Measurements from ENCODE around the gene CDC42EP4. TPM values are rescaled to one million over a fixed set of nuclear protein-coding genes. Genes with fewer than 3 reads are reported as not detected.
A peak's percentile ranks its signal among the peaks of the same experiment; 100 is the strongest.

The CDC42EP4 gene
- total and polyA plus RNA-seq, 2 experiments from 2014 or later: 62.4 to 82.7 TPM

GRCh38 chr17:73284354-73284753 is 27.4 kb downstream of the CDC42EP4 start:
- Histone ChIP-seq H2AFZ (no peak overlapping the region), H3K36me3 (replicated peaks; ENCODE audit: insufficient read depth, low read depth) (no peaks in the 10 kb centered on the region), H3K27ac (peak overlapping the region; percentile 9), H3K4me2 (no peak overlapping the region), H3K79me2 (peaks cover 63% of the 10 kb centered on the region), H3K4me1 (ENCODE audit: insufficient read depth) (peaks cover 26% of the 10 kb centered on the region), H3K9me3 (ENCODE audit: low read depth) (no peaks in the 10 kb centered on the region), H3K4me3 (no peak overlapping the region), H4K20me1 (ENCODE audit: insufficient read depth, poor library complexity, severe bottlenecking) (peaks cover 80% of the 10 kb centered on the region), H3K9me2 (replicated peaks; ENCODE audit: insufficient read depth) (no peaks in the 10 kb centered on the region), H3K27me3 (no peaks in the 10 kb centered on the region)
- 76% methylated on average over 8 of the region's 8 CpGs for WGBS (ENCODE audit: low lambda C conversion rate, missing lambda C conversion rate)
- TF ChIP-seq CTCF (IDR thresholded peaks at IDR 0.05; ENCODE audit: poor library complexity) (no peak), EZH2phosphoT487 (IDR thresholded peaks at IDR 0.05; ENCODE audit: low read depth, severe bottlenecking, unreplicated experiment) (no peak), EZH2 (IDR thresholded peaks at IDR 0.05; ENCODE audit: borderline replicate concordance) (no peak)
- DNase-seq (ENCODE audit: low spot score): no peak

GRCh38 chr17:73283841-73284282 is 27.9 kb downstream of the CDC42EP4 start:
- Histone ChIP-seq H3K9me2 (replicated peaks; ENCODE audit: insufficient read depth) (no peaks in the 10 kb centered on the region), H3K4me3 (no peak overlapping the region), H3K27ac (peak overlapping the region; percentile 9), H3K9me3 (ENCODE audit: low read depth) (no peaks in the 10 kb centered on the region), H3K36me3 (replicated peaks; ENCODE audit: insufficient read depth, low read depth) (no peaks in the 10 kb centered on the region), H3K27me3 (no peaks in the 10 kb centered on the region), H3K4me1 (ENCODE audit: insufficient read depth) (peaks cover 26% of the 10 kb centered on the region), H3K4me2 (no peak overlapping the region), H2AFZ (no peak overlapping the region), H3K79me2 (peaks cover 58% of the 10 kb centered on the region), H4K20me1 (ENCODE audit: insufficient read depth, poor library complexity, severe bottlenecking) (peaks cover 79% of the 10 kb centered on the region)
- WGBS (ENCODE audit: low lambda C conversion rate, missing lambda C conversion rate): 55% methylated on average over 10 of the region's 10 CpGs
- no peak for DNase-seq (ENCODE audit: low spot score)
- TF ChIP-seq CTCF (IDR thresholded peaks at IDR 0.05; ENCODE audit: poor library complexity): no peak
- TF ChIP-seq EZH2 (IDR thresholded peaks at IDR 0.05; ENCODE audit: borderline replicate concordance): no peak
- no peak for TF ChIP-seq EZH2phosphoT487 (IDR thresholded peaks at IDR 0.05; ENCODE audit: low read depth, severe bottlenecking, unreplicated experiment)

GRCh38 chr17:73283250-73283649 is 28.6 kb downstream of the CDC42EP4 start:
- Histone ChIP-seq H3K27me3 (no peaks in the 10 kb centered on the region), H3K79me2 (peaks cover 52% of the 10 kb centered on the region), H3K4me1 (ENCODE audit: insufficient read depth) (peaks cover 27% of the 10 kb centered on the region), H3K27ac (peak overlapping the region; percentile 3), H3K4me2 (no peak overlapping the region), H2AFZ (no peak overlapping the region), H3K9me2 (replicated peaks; ENCODE audit: insufficient read depth) (no peaks in the 10 kb centered on the region), H4K20me1 (ENCODE audit: insufficient read depth, poor library complexity, severe bottlenecking) (peaks cover 73% of the 10 kb centered on the region), H3K9me3 (ENCODE audit: low read depth) (no peaks in the 10 kb centered on the region), H3K4me3 (no peak overlapping the region), H3K36me3 (replicated peaks; ENCODE audit: insufficient read depth, low read depth) (no peaks in the 10 kb centered on the region)
- WGBS (ENCODE audit: low lambda C conversion rate, missing lambda C conversion rate): 96% methylated on average over 5 of the region's 5 CpGs
- no peak for DNase-seq (ENCODE audit: low spot score)
- no peak for TF ChIP-seq EZH2phosphoT487 (IDR thresholded peaks at IDR 0.05; ENCODE audit: low read depth, severe bottlenecking, unreplicated experiment)
- no peak for TF ChIP-seq EZH2 (IDR thresholded peaks at IDR 0.05; ENCODE audit: borderline replicate concordance)
- no peak for TF ChIP-seq CTCF (IDR thresholded peaks at IDR 0.05; ENCODE audit: poor library complexity)

- no peak for DNase-seq (ENCODE audit: low spot score)
- Histone ChIP-seq H3K27me3 (no peaks in the 10 kb centered on the region), H3K4me3 (no peak overlapping the region), H3K9me2 (replicated peaks; ENCODE audit: insufficient read depth) (no peaks in the 10 kb centered on the region), H3K9me3 (ENCODE audit: low read depth) (no peaks in the 10 kb centered on the region), H4K20me1 (ENCODE audit: insufficient read depth, poor library complexity, severe bottlenecking) (peaks cover 67% of the 10 kb centered on the region), H3K4me1 (ENCODE audit: insufficient read depth) (peaks cover 27% of the 10 kb centered on the region), H3K4me2 (no peak overlapping the region), H3K27ac (no peak overlapping the region), H3K79me2 (peaks cover 46% of the 10 kb centered on the region), H2AFZ (no peak overlapping the region), H3K36me3 (replicated peaks; ENCODE audit: insufficient read depth, low read depth) (no peaks in the 10 kb centered on the region)
- 92% methylated on average over 9 of the region's 9 CpGs for WGBS (ENCODE audit: low lambda C conversion rate, missing lambda C conversion rate)
- no peak for TF ChIP-seq EZH2 (IDR thresholded peaks at IDR 0.05; ENCODE audit: borderline replicate concordance)
- TF ChIP-seq CTCF (IDR thresholded peaks at IDR 0.05; ENCODE audit: poor library complexity): no peak
- TF ChIP-seq EZH2phosphoT487 (IDR thresholded peaks at IDR 0.05; ENCODE audit: low read depth, severe bottlenecking, unreplicated experiment): no peak
Observed at GRCh38 chr17:73282629-73283028, 29.2 kb downstream of the CDC42EP4 start.
